HepG2 (cell line): ENCODE data around the gene CAPN13. TPM values are rescaled to one million over a fixed set of nuclear protein-coding genes. Genes with fewer than 3 reads are reported as not detected.

Source experiments
- ATAC-seq: fragments of 200-7000 bp; cut with Tn5 transposase; 3 replicates; pipeline ENCODE4 v1.9.1; 2020; ENCODE audit warnings: mild to moderate bottlenecking, moderate library complexity
- BruUV-seq: library from RNA; stranded (reverse); fragments of 400-500 nt; replicated peaks from 2 replicates; lab custom pipeline; 2021; lab: Mats Ljungman, UMichigan
- CTCF ChIA-PET: fragments of 300-600 bp; formaldehyde crosslinking; extraction: SDS; loops from one replicate; lab custom pipeline; 2021; ENCODE audit warnings: low total read pairs, inconsistent platforms, low intra/inter-chr PET ratio; lab: Yijun Ruan, JAX
- POLR2A ChIA-PET: fragments of 350-600 bp; sonication (Branson Sonifier 250); formaldehyde crosslinking; loops from one replicate; lab custom pipeline; 2020; ENCODE audit warnings: antibody characterized with exemption, inconsistent platforms; lab: Yijun Ruan, JAX
- DNase-seq: peaks from one replicate; pipeline ENCODE4 v3.0.0-alpha.2; 2015; ENCODE audit warnings: low spot score
- FAIRE-seq: peaks from 3 replicates; lab custom pipeline; 2011; peaks lifted over from hg19 to GRCh38; lab: Jason Lieb, UNC
- H2AFZ ChIP-seq: one replicate; pipeline ENCODE4 v1.6.1; 2011; ENCODE audit warnings: low read length, inconsistent platforms
- H3K27ac ChIP-seq: fragments of 300-600 bp; 3 replicates; pipeline ENCODE4 v1.8.0; 2011; ENCODE audit warnings: mixed run types, mild to moderate bottlenecking, mixed read lengths, low read length, inconsistent platforms; ENCODE audit not compliant: insufficient read depth; ENCODE audit errors: extremely low read length
- H3K27me3 ChIP-seq, 2 experiments: fragments of 200-600 bp in 1 of 2; 2 replicates in 1 of 2; 3 replicates in 1 of 2; pipeline versions ENCODE4 v1.6.0 to v1.8.0; 2011; ENCODE audit warnings: low read length in 2 of 2, mild to moderate bottlenecking in 2 of 2, moderate library complexity in 2 of 2, inconsistent platforms in 1 of 2; ENCODE audit not compliant: insufficient read depth in 2 of 2, control insufficient read depth in 1 of 2
- H3K36me3 ChIP-seq, 2 experiments: fragments of 200-600 bp in 1 of 2; replicated peaks in 1 of 2; 2 replicates in 1 of 2; 3 replicates in 1 of 2; pipeline versions ENCODE4 v1.5.1 to v1.8.0; 2011; ENCODE audit warnings: low read length in 2 of 2, inconsistent platforms in 1 of 2; ENCODE audit not compliant: insufficient read depth in 2 of 2, control insufficient read depth in 1 of 2
- H3K4me1 ChIP-seq: 2 replicates; pipeline ENCODE4 v1.5.1; 2012; ENCODE audit warnings: low read length, inconsistent platforms; ENCODE audit not compliant: insufficient read depth
- H3K4me2 ChIP-seq: 2 replicates; pipeline ENCODE4 v1.6.0; 2011; ENCODE audit warnings: low read depth, low read length, inconsistent platforms
- H3K4me3 ChIP-seq, 3 experiments: fragments of 200-600 bp in 1 of 3; sonication (generic), shearing (Covaris generic) in 1 of 3; replicated peaks in 1 of 3; 2 replicates each; pipeline ENCODE4 v1.5.1; 2011 to 2016; ENCODE audit warnings: low read length in 3 of 3, inconsistent platforms in 2 of 3, low read depth in 2 of 3, mild to moderate bottlenecking in 2 of 3, control low read depth in 1 of 3, mixed read lengths in 1 of 3; ENCODE audit not compliant: insufficient read depth in 1 of 3
- H3K79me2 ChIP-seq: one replicate; pipeline ENCODE4 v1.6.1; 2011; ENCODE audit warnings: low read length, inconsistent platforms; ENCODE audit not compliant: insufficient read depth
- H3K9ac ChIP-seq: 2 replicates; pipeline ENCODE4 v1.6.0; 2011; ENCODE audit warnings: mild to moderate bottlenecking, low read depth, low read length, inconsistent platforms; ENCODE audit not compliant: insufficient read depth
- H3K9me3 ChIP-seq: 2 replicates; pipeline ENCODE4 v1.5.1; 2012; ENCODE audit warnings: mild to moderate bottlenecking, low read length
- H4K20me1 ChIP-seq: 2 replicates; pipeline ENCODE4 v1.6.0; 2011; ENCODE audit warnings: inconsistent platforms, mild to moderate bottlenecking, low read length, moderate library complexity; ENCODE audit not compliant: insufficient read depth
- ARID2 ChIP-seq: sonication (generic); formaldehyde crosslinking; IDR thresholded peaks from 2 replicates; pipeline ENCODE4 v1.8.1; 2022; ENCODE audit warnings: mild to moderate bottlenecking, missing genetic modification reagents, borderline replicate concordance
- HOXA5 ChIP-seq: sonication (generic); formaldehyde crosslinking; IDR thresholded peaks from 2 replicates; pipeline ENCODE4 v1.4.0; 2020; ENCODE audit warnings: missing genetic modification reagents
- JUNB ChIP-seq: sonication (generic); formaldehyde crosslinking; IDR thresholded peaks from 2 replicates; pipeline ENCODE4 v1.8.0; 2022; ENCODE audit warnings: missing genetic modification reagents, mild to moderate bottlenecking, borderline replicate concordance
- NR2F2 ChIP-seq: IDR thresholded peaks from 2 replicates; pipeline ENCODE4 v1.6.1; 2012; ENCODE audit warnings: low read depth, inconsistent platforms, borderline replicate concordance
- NR2F6 ChIP-seq, 2 experiments: IDR thresholded peaks; 2 replicates each; pipeline ENCODE4 v1.6.1; 2016; ENCODE audit warnings: antibody characterized with exemption in 1 of 2, mild to moderate bottlenecking in 1 of 2
- PAX8 ChIP-seq: sonication (generic); formaldehyde crosslinking; IDR thresholded peaks from 2 replicates; pipeline ENCODE4 v1.8.0; 2022; ENCODE audit warnings: mild to moderate bottlenecking, missing genetic modification reagents, borderline replicate concordance
- SIN3A ChIP-seq: IDR thresholded peaks from 2 replicates; pipeline ENCODE4 v1.6.1; 2011; ENCODE audit warnings: low read depth, mild to moderate bottlenecking, control low read depth, low read length, borderline replicate concordance
- ZNF136 ChIP-seq: sonication (generic); formaldehyde crosslinking; IDR thresholded peaks from 2 replicates; pipeline ENCODE4 v1.8.1; 2022; ENCODE audit warnings: low read depth, mild to moderate bottlenecking, moderate library complexity, missing genetic modification reagents
- ZNF180 ChIP-seq: sonication (generic); formaldehyde crosslinking; IDR thresholded peaks from 2 replicates; pipeline ENCODE4 v1.4.0; 2020; ENCODE audit warnings: low read depth, missing genetic modification reagents, borderline replicate concordance
- ZNF275 ChIP-seq: sonication (generic); formaldehyde crosslinking; IDR thresholded peaks from 2 replicates; pipeline ENCODE4 v1.8.0; 2022; ENCODE audit warnings: missing genetic modification reagents, mild to moderate bottlenecking, inconsistent platforms, borderline replicate concordance
- WGBS: methylation state at CpG from one replicate; pipeline ENCODE4 v1.1.6; 2017; ENCODE audit warnings: low lambda C conversion rate; 5-methylcytosine and 5-hydroxymethylcytosine counted together
- in situ Hi-C: cut with HindIII; loops from 2 replicates; pipeline ENCODE4 v1.10.0; 2017; ENCODE audit warnings: low pct_unique_long_range_greater_than_20kb; ENCODE audit not compliant: extremely low pct_ligation_motif_present
- intact Hi-C: fragments of 100-400 bp; cut with micrococcal nuclease; formaldehyde crosslinking; loops from one replicate; pipeline ENCODE4 v1.10.0; 2022; ENCODE audit not compliant: unreplicated experiment
- polyA plus RNA-seq, 8 experiments: library from polyadenylated mRNA; depleted of rRNA in 3 of 8; stranded (reverse) in 7 of 8; unstranded in 1 of 8; fragments of >200 nt; fragmentation: Illumina TruSeq in 4 of 8; extraction: Trizol in 4 of 8; gene quantifications; 2 replicates each; pipeline versions ENCODE4 v1.2.1 to v1.2.3, GENCODE V29; 2011 to 2016; ENCODE audit warnings: low read depth in 4 of 8, missing spikeins in 1 of 8, mixed read lengths in 1 of 8; ENCODE audit not compliant: insufficient read depth in 1 of 8
- total RNA-seq, 5 experiments: library from RNA; depleted of rRNA; stranded (reverse); fragments of >200 nt; fragmentation: Illumina TruSeq; extraction: Trizol; gene quantifications; 2 replicates each; pipeline ENCODE4 v1.2.3, GENCODE V29; 2016; ENCODE audit warnings: low read depth in 1 of 5

Gene CAPN13
- total and polyA plus RNA-seq, 2 of the 13 experiments (the other 11 are each of a cell fraction or from before 2014, with no cell fraction given) = not detected

- TF ChIP-seq ZNF136 (CRISPR knock-in tag) (no peak), ZNF180 (CRISPR knock-in tag) (no peak), JUNB (CRISPR knock-in tag) (no peak)
Observed at GRCh38 chr2:30775833-30776232, 31.4 kb downstream of the CAPN13 start (continued).

- no peak overlapping the region for H2AFZ ChIP-seq
Observed at GRCh38 chr2:30772021-30772705, 35.1 kb downstream of the CAPN13 start.

More at GRCh38 chr2:30772021-30772705, 35.1 kb downstream of the CAPN13 start:
- CTCF ChIA-PET = no interaction called here
- FAIRE-seq (no peak), DNase-seq (no peak), ATAC-seq (no peak)
- no TSS peak for BruUV-seq
- H4K20me1 ChIP-seq = no peaks in the 10 kb centered on the region
- in situ Hi-C loops (no loop called here), intact Hi-C loops (no loop called here)
- no peak overlapping the region for H3K4me3 ChIP-seq
- peaks cover 0 to 13% of the 10 kb centered on the region in 2 experiments; a peak in 2 of 5 replicates for H3K27me3 ChIP-seq
- H3K4me2 ChIP-seq = no peak overlapping the region
- TF ChIP-seq PAX8 (CRISPR knock-in tag) (no peak), SIN3A (no peak), HOXA5 (CRISPR knock-in tag) (no peak), ZNF275 (CRISPR knock-in tag) (no peak), ARID2 (CRISPR knock-in tag) (no peak), NR2F2 (no peak), NR2F6 (IDR thresholded peaks at IDR 0.05) (no peak), NR2F6 (CRISPR knock-in tag; IDR thresholded peaks at IDR 0.05) (no peak)
- H3K4me1 ChIP-seq = no peaks in the 10 kb centered on the region
- WGBS = 47% methylated on average over 3 of the region's 3 CpGs
- no peaks in the 10 kb centered on the region for H3K36me3 ChIP-seq
- no peaks in the 10 kb centered on the region for H3K9me3 ChIP-seq
- no peak overlapping the region for H3K9ac ChIP-seq
- POLR2A ChIA-PET = no interaction called here
- no peak overlapping the region for H3K27ac ChIP-seq
- no peaks in the 10 kb centered on the region for H3K79me2 ChIP-seq
